HG03575 (cell line): Measurements from ENCODE around the gene ARMH3.
"Not testable (repeated sequence)": the region's sequence is repeated elsewhere in the genome, so short reads cannot be mapped to it uniquely, and the experiment has no call there.

Source experiments
- ATAC-seq: cut with Tn5 transposase; IDR thresholded peaks from one replicate; pipeline ENCODE4 v1.9.1; 2021; ENCODE audit not compliant: unreplicated experiment, insufficient number of reproducible peaks, low FRiP score; ENCODE audit errors: extremely low read depth

Gene ARMH3

DNA sequence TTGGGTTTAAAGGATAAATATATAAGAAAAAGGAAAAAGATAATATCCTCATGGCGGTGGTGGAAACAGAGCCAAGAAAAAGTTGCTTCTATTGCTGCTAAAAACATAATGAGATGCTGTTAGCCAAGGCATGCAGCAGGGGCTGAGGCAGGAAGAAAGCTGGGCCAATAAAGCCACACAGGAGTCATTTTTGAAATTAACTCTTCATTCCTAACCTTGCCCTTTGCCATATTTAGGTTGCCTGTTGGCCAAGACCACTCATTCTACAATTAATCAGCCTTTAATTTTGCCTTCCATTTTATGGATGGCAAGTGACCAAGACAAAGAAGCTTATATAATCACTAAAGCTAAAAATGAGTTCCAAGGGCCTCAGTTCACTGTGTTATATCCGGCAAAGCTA lies 58.2 kb downstream of the ARMH3 start:
- no peak for ATAC-seq

- no peak for ATAC-seq
Measured at GRCh38 chr10:101995451-101996063, 60.4 kb downstream of the ARMH3 start.

DNA sequence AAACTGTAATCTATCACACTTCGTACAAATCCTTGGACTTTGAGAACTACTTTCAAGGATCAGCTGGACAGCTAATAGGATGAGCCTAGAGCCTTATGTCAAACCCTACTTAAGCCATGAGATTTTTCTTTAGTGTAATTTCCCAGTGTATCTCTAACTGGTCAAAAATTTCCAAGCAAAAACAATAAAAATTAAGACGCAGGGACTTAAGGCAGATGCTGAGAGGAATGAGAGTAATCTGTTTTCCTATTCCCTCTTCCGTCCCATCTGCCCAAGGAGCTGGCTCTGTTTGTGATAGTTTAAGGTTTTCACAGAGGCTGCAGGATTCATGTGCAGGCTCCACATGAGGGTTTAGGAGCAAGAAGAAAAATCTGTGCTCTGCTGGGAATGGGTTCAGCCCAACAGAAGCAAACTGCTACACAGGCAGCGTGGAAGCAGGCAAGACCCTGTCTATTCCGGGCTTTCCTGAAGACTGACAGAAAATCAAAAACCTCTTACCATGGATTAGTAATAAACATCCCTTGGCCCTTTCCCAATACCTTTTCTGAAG lies 62.2 kb downstream of the ARMH3 start:
- no peak for ATAC-seq

DNA sequence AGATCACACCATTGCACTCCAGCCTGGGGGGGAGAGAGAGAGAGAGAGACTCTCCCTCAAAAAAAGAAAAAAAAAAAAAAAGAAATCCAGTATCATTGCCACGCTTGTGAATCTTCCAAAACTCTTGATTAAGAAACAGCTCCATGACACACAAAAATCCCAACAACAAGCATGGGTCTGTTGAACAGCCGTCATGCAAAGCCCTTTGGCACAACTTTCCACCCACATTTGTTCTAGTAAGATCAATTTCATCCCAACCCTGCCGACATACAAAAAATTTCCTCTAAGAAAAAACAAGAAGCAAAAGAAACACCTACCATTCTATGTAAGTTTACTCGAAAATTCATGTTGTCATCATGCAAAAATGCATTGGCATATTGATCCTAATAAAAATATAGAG lies 62.8 kb downstream of the ARMH3 start:
- no peak for ATAC-seq

GRCh38 chr10:101987136-101987535 lies 68.8 kb downstream of the ARMH3 start:
- no peak for ATAC-seq

DNA sequence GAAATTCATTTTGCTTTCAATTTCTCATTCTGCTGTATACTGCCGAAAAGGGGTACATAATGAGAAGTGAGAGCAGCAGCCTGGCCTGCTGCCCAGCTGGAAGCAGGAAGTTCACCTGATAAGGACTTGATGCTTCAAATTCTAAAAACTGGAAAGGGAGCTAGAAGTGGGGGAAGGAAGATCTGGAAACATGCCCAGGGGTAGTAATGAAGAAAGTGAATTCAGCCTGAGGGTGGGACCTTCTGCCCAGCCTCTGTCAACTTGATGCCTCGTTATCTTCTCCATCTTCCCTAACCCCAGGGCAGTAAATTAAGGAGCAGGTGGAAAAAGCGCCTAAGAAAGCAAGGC lies 69.4 kb downstream of the ARMH3 start:
- no peak for ATAC-seq

- ATAC-seq: not testable (repeated sequence)
Measured at GRCh38 chr10:101980677-101981076, 75.3 kb downstream of the ARMH3 start.

DNA sequence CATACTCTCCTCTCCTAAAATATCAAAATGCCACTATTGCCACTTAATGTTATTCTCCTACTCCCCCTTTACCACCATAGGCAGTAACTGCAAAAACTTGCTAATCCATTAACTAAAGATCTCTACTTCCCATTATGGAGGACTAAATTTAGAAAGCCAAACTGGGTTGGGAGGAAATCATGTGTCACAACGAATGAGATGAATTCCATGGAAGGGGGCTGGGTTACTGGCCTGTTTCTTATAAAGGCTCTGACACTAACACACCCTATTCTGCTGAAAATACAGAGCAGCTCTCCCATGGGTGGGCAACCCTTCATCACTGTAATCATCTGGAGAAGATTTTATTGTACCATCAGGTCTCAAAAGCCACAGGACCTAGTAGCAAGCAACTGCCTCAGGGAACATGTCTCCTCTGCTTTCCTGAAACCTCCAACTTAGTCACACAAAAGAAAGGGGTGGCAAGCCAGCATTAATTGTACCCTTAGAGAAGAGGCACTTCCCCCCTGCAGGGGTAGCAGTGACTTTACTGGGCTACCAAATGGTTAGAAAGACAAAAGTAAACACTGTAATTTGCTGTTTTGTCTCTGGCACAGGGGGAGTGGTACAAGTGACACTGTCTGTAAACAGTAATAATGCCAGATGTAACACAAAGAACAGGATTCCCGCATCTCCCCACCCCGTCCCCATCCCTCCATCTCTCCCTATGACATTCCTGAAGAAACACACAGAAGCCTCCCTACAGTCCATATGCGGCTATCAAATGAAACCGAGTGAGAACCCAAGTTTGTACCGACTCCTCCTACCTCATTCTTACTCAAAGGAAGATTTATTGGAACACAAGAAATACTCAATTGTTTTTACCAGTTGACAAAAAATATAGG lies 81.6 kb downstream of the ARMH3 start:
- no peak for ATAC-seq

GRCh38 chr10:101972761-101973160 lies 83.2 kb downstream of the ARMH3 start:
- no peak for ATAC-seq

GRCh38 chr10:101969412-101969922 lies 86.5 kb downstream of the ARMH3 start:
- ATAC-seq: no peak

GRCh38 chr10:101968940-101969321 lies 87.0 kb downstream of the ARMH3 start:
- no peak for ATAC-seq

DNA sequence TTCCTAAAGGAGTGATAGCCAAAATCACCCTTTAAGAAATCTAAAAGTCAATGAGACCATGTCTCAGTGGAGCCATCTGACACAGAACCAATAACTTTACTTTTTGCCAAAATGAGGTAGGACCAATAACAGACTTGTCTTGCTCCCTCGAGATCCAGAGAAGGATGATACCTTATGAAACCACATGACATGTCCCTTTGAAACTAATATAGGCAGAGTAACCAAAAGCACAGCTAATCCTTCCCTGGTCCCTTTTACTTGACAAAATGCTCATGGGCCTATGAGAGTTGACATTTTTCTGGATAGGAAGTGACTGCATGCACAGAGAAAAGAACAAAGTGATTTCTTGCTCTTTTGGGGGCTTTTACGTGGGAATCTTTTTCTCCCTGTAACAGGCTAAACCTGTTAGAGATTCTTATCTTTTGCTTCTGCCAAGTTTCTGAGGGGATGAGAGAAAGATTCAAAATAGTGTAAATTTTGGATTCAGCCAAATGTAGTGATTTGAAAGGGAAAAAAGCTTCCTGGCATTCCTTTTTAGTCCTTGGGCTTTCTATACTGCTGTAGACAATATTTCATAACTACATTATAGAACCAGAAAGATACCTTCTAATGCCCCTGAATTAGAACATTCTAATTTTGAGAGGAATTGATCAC lies 87.6 kb downstream of the ARMH3 start:
- ATAC-seq: no peak

GRCh38 chr10:101967713-101968112 lies 88.3 kb downstream of the ARMH3 start:
- no peak for ATAC-seq

DNA sequence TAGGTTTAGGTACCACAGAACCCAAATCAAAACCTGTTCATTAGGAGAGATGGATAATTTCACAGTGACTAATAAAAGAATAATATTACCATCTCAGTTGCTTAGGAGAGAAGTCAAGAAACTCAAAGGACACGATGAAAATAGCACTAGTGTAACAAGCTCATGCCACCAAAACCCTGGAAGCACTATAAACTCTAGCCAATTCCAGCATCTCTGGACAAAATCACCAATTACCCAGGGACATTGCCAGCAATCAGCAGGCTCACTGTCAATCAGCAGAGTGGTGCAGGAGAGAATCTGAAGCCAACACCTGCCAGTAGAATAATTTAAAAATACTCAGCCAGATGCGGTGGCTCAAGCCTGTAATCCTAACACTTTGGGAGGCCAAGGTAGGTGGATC lies 88.9 kb downstream of the ARMH3 start:
- ATAC-seq: no peak

DNA sequence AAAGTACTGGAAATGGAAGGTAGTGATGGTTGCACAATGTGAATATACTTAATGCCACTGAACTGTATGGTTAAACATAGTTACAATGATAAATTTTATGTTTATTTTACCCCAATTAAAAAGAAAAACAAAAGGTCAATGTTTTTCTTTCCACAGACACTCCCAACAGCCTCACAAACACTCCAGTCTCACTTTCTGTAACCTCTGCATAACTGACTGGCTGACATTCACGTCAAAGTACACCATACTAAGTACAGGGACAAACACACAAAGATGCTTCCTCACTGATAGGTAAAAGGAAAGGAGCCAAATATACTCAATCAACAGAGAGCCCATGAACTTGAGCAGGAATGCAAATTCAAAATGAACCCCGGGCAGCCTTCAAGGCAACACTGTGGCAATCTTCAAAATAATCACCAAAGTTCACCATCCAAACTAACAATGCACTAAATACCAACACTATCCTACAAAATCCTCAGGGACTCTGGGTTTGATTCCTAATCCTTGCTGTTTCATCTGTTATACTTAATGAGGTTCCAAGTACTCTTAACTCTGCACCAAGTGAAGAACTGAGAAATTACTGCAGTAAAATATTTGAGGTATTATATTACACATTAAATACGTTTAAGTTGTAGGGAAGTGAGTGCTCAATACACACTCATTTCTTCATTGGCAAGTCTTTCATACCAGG lies 90.8 kb downstream of the ARMH3 start:
- ATAC-seq: no peak

DNA sequence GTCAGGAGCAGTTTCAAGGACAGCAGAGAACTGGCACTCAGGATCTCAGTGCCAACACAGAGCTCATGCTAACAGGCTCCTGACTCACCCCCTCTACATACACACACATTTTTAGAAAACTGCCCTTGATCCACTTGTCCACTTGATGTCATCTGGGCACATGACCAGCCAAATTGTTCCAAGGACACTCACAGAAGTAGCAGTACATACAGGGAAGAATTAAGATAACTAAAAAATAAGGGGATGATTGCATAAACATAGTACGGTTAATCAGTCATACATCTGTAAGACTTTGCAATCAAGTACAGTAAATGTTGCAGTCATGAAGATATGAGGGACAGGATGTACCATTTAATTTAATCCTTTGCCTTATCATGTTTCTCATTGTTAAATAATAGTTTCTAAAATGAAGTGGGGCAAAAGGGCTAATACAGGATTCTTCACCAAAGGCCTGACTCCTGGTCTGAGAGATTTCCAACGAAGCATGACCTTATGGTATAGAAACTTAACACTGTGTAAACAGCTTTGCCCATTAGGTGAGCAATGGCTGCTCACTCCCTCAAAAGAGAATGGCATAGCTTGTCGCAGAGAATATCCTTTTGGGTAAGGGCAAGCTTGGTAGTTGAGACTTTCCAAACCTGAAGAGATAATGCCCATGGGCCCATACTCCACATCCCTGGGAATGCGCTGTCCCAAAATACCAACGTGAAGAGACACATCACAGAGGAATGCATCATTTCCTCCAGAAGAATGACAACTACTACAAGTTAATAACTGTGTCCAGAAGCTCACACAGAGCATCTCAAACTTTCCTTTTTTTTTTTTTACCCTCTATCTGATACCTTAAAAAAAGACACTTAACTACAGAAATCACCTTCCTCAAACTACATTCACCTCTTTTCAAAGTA lies 94.1 kb downstream of the ARMH3 start:
- ATAC-seq: no peak

- ATAC-seq: no peak
Measured at GRCh38 chr10:101960879-101961395, 95.0 kb downstream of the ARMH3 start.

DNA sequence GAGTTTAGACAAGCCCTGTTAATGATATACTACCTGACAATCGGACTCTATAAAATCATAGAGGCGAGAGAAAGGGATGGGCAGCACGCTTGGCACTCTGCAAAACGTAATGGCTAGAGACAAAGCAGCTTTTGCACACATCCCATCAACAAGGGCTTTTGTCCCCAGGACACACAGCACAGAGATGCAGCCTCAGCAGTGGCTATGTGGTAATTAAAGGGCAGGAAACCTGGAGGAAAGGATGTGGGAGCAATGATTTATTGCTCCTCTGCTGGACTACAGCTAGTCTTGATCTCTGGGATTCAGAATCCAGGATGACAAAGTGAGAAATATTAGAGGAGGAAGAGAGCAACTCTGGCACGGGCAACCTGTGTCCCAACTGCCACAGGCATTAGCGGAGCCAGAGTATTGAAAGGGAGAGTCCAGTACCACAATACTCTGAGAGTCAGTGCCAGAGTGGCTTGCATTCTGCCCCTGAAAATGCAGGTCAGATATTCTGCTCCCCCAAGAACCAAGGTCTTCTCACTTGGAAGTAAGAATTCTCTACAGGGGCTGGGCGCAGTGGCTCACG lies 96.5 kb downstream of the ARMH3 start:
- ATAC-seq: no peak
